ENCODE results near the gene PCDHGA7. TPM values are rescaled to one million over a fixed set of nuclear protein-coding genes. Genes with fewer than 3 reads are reported as not detected.

Gene PCDHGA7
- total RNA-seq, 2 experiments from 2014 or later = not detected

DNA sequence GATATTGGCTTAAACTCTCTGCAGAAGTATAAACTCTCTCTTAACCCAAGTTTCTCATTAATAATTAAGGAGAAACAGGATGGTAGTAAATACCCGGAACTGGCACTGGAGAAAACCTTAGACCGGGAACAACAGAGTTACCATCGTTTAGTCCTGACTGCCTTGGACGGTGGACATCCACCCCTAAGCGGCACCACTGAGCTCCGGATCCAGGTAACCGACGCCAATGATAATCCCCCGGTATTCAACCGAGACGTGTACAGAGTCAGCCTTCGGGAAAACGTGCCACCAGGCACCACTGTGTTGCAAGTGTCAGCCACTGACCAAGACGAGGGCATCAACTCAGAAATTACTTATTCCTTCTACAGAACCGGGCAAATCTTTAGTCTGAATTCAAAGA is 16.1 kb downstream of the PCDHGA7 start:
- no peak overlapping the region for H3K27ac ChIP-seq (ENCODE audit: low read depth in 1 of 2, low read length in 2 of 2)
- Mint-ChIP-seq H3K27ac (no peak overlapping the region), H3K4me1 (ENCODE audit: low read depth) (peaks cover 3% of the 10 kb centered on the region), H3K27me3 (peaks cover 80% of the 10 kb centered on the region), H3K4me3 (no peak overlapping the region), H3K36me3 (ENCODE audit: low read depth) (peaks cover 26% of the 10 kb centered on the region), H3K9me3 (peaks cover 7% of the 10 kb centered on the region)
- TF ChIP-seq, protein P1, sequence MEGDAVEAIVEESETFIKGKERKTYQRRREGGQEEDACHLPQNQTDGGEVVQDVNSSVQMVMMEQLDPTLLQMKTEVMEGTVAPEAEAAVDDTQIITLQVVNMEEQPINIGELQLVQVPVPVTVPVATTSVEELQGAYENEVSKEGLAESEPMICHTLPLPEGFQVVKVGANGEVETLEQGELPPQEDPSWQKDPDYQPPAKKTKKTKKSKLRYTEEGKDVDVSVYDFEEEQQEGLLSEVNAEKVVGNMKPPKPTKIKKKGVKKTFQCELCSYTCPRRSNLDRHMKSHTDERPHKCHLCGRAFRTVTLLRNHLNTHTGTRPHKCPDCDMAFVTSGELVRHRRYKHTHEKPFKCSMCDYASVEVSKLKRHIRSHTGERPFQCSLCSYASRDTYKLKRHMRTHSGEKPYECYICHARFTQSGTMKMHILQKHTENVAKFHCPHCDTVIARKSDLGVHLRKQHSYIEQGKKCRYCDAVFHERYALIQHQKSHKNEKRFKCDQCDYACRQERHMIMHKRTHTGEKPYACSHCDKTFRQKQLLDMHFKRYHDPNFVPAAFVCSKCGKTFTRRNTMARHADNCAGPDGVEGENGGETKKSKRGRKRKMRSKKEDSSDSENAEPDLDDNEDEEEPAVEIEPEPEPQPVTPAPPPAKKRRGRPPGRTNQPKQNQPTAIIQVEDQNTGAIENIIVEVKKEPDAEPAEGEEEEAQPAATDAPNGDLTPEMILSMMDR (IDR thresholded peaks at IDR 0.05) = no peak
- ATAC-seq (ENCODE audit: poor library complexity) = no peak
- no peak for DNase-seq
- no peaks in the 10 kb centered on the region for H3K36me3 ChIP-seq (ENCODE audit: insufficient read depth, low read length)
- intact Hi-C loops (cut with DNase I, micrococcal nuclease) = no loop called here
- no peaks in the 10 kb centered on the region for H3K4me1 ChIP-seq (ENCODE audit: insufficient read depth, low read length)
- H3K4me3 ChIP-seq (ENCODE audit: low read length) = no peak overlapping the region
- ChIA-PET CTCF (interaction anchor here (1.9 to 3.0 kb wide), 2 partner anchors 114 to 159 kb away, joined by 10 to 11 read pairs; no protein-coding TSS in a partner anchor), POLR2A (no interaction called here)
- H3K27me3 ChIP-seq (ENCODE audit: control insufficient read depth in 1 of 2, insufficient read depth in 2 of 2, low read length in 2 of 2) = peaks cover 55 to 80% of the 10 kb centered on the region in 2 experiments
- H3K9me3 ChIP-seq (ENCODE audit: control insufficient read depth in 1 of 2, insufficient read depth in 1 of 2, low read length in 2 of 2) = peaks cover 32 to 56% of the 10 kb centered on the region in 2 experiments

DNA sequence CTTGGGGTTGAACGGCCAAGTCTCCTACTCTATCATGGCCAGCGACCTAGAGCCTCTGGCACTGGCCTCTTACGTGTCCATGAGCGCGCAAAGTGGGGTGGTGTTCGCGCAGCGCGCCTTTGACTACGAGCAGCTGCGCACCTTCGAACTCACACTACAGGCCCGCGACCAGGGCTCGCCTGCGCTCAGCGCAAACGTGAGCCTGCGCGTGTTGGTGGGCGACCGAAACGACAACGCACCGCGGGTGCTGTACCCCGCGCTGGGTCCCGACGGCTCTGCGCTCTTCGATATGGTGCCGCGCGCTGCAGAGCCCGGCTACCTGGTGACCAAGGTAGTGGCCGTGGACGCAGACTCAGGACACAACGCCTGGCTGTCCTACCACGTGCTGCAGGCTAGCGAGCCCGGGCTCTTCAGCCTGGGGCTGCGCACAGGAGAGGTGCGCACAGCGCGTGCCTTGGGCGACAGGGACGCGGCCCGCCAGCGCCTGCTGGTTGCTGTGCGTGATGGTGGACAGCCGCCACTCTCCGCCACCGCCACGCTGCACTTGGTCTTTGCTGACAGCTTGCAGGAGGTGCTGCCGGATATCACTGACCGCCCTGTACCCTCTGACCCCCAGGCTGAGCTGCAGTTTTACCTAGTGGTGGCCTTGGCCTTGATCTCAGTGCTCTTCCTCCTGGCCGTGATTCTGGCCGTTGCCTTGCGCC is 17.2 kb downstream of the PCDHGA7 start:
- Histone ChIP-seq H3K9me3 (ENCODE audit: control insufficient read depth in 1 of 2, insufficient read depth in 1 of 2, low read length in 2 of 2) (peaks cover 30 to 52% of the 10 kb centered on the region in 2 experiments), H3K4me1 (ENCODE audit: insufficient read depth, low read length) (no peaks in the 10 kb centered on the region), H3K27me3 (ENCODE audit: control insufficient read depth in 1 of 2, insufficient read depth in 2 of 2, low read length in 2 of 2) (peaks cover 55 to 82% of the 10 kb centered on the region in 2 experiments), H3K27ac (ENCODE audit: low read depth in 1 of 2, low read length in 2 of 2) (no peak overlapping the region), H3K4me3 (ENCODE audit: low read length) (no peak overlapping the region), H3K36me3 (ENCODE audit: insufficient read depth, low read length) (no peaks in the 10 kb centered on the region)
- CTCF ChIA-PET = no interaction called here
- H3K36me3 Mint-ChIP-seq (ENCODE audit: low read depth) = peaks cover 35% of the 10 kb centered on the region
- intact Hi-C loops (cut with DNase I, micrococcal nuclease) = no loop called here
- no peak for ATAC-seq (ENCODE audit: poor library complexity)
- DNase-seq = no peak
- peaks cover 82% of the 10 kb centered on the region for H3K27me3 Mint-ChIP-seq
- POLR2A ChIA-PET = no interaction called here
- H3K9me3 Mint-ChIP-seq = peaks cover 8% of the 10 kb centered on the region
- TF ChIP-seq, protein P1 (IDR thresholded peaks at IDR 0.05) = no peak
- H3K4me1 Mint-ChIP-seq (ENCODE audit: low read depth) = peaks cover 3% of the 10 kb centered on the region
- no peak overlapping the region for H3K27ac Mint-ChIP-seq
- H3K4me3 Mint-ChIP-seq = no peak overlapping the region

DNA sequence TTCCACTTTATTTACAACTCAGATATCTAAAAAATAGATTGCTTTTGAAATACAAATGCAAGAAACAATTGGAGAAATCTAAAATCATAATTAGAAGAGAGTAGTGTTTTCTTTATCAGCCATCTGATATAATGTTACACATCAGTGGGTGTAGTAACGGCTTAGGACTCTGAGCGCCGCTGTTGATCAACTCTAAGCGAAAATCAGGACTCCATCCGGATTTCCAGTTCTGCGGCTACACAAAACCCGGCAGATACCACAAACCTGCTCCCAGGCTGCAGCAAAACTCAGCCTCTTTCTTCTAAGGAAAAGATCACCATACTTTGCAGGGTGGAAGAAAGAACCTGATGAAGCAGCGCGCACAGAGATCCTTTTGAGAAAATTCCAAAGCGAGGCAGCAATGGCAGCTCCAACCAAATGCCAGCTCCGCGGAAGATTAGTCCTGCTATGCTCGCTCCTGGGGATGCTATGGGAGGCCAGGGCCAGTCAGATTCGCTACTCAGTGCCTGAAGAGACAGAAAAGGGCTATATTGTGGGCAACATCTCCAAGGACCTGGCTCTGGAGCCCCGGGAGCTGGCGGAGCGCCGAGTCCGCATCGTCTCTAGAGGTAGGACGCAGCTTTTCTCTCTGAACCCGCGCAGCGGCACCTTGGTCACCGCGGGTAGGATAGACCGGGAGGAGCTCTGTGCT is 20.2 kb downstream of the PCDHGA7 start, which contains the start of gene PCDHGA9:
Gene PCDHGA9 (plus strand): TSS at position 226 of the 691 bp plus-strand sequence. CDS start 175 bp downstream, at position 401.
- CTCF ChIA-PET = no interaction called here
- H3K36me3 ChIP-seq (ENCODE audit: insufficient read depth, low read length) = no peaks in the 10 kb centered on the region
- Mint-ChIP-seq H3K36me3 (ENCODE audit: low read depth) (peaks cover 29% of the 10 kb centered on the region), H3K27ac (no peak within 1 kb of the TSS), H3K4me1 (ENCODE audit: low read depth) (peaks cover 3% of the 10 kb centered on the region), H3K4me3 (peak within 1 kb of the TSS; percentile 77), H3K27me3 (peaks cover 77% of the 10 kb centered on the region), H3K9me3 (peaks cover 5% of the 10 kb centered on the region)
- TF ChIP-seq, protein P1 (IDR thresholded peaks at IDR 0.05) = no peak
- POLR2A ChIA-PET = no interaction called here
- no peak within 1 kb of the TSS for H3K4me3 ChIP-seq (ENCODE audit: low read length)
- H3K27me3 ChIP-seq (ENCODE audit: control insufficient read depth in 1 of 2, insufficient read depth in 2 of 2, low read length in 2 of 2) = peaks cover 51 to 82% of the 10 kb centered on the region in 2 experiments
- no peaks in the 10 kb centered on the region for H3K4me1 ChIP-seq (ENCODE audit: insufficient read depth, low read length)
- ATAC-seq (ENCODE audit: poor library complexity) = no peak
- peak in 2 of 14 experiments; percentile 26 for DNase-seq
- no peak within 1 kb of the TSS for H3K27ac ChIP-seq (ENCODE audit: low read depth in 1 of 2, low read length in 2 of 2)
- H3K9me3 ChIP-seq (ENCODE audit: control insufficient read depth in 1 of 2, insufficient read depth in 1 of 2, low read length in 2 of 2) = peaks cover 44 to 50% of the 10 kb centered on the region in 2 experiments
- intact Hi-C loops (cut with DNase I, micrococcal nuclease) = no loop called here
